Right cardiac atrium (tissue), 5 donors: ENCODE data around the gene SLC8A1. TPM values are rescaled to one million over a fixed set of nuclear protein-coding genes. Genes with fewer than 3 reads are reported as not detected.

Experiments used
- ATAC-seq, 2 donors: fragments of 200-7000 bp; cut with Tn5 transposase; one replicate each; pipeline versions ENCODE4 v1.8.0 to v1.9.1; 2020; ENCODE audit warnings: moderate library complexity in 2 of 2, mild to moderate bottlenecking in 1 of 2
- DNase-seq, 3 donors: peaks; one replicate each; pipeline ENCODE4 v3.0.0-alpha.2; 2020
- H3K27ac ChIP-seq: one replicate; pipeline ENCODE4 v1.5.1; 2013; ENCODE audit warnings: mild to moderate bottlenecking, low read length, control low read depth, moderate library complexity
- H3K27me3 ChIP-seq: one replicate; pipeline ENCODE4 v1.6.1; 2013; ENCODE audit not compliant: control insufficient read depth, insufficient read depth
- H3K4me1 ChIP-seq: one replicate; pipeline ENCODE4 v1.6.1; 2013; ENCODE audit warnings: low read length; ENCODE audit not compliant: control insufficient read depth, insufficient read depth
- H3K4me3 ChIP-seq: one replicate; pipeline ENCODE4 v1.5.1; 2013; ENCODE audit warnings: low read length, control low read depth
- H3K9me3 ChIP-seq: one replicate; pipeline ENCODE4 v1.6.1; 2013; ENCODE audit warnings: low read length; ENCODE audit not compliant: control insufficient read depth
- WGBS: extraction: QIAGEN DNeasy Blood & Tissue Kit; methylation state at CpG from one replicate; pipeline ENCODE4 v1.1.7; 2013; 5-methylcytosine and 5-hydroxymethylcytosine counted together
- intact Hi-C, 4 donors: fragments of 100-400 bp; cut with DNase I; formaldehyde crosslinking; loops; one replicate each; pipeline versions ENCODE4 v1.11.0 to v1.14.0; 2022 to 2023
- polyA plus RNA-seq: library from polyadenylated mRNA; stranded (reverse); fragments of 200-250 nt; gene quantifications from one replicate; pipeline ENCODE4 v1.2.3, GENCODE V29; 2013
- total RNA-seq, 4 donors: library from RNA; stranded (reverse); fragmentation: NEBNext Ultra II Directional; extraction: Animal tissue kit (Norgen Biotek cat#: 25700); gene quantifications; one replicate each; pipeline ENCODE4 v1.2.1, GENCODE V29; 2021
- donor health status: healthy with polysubstance abuse.
- donor health status: DM: no; HTN: yes; CAD: no.
- donor health status: DM: no; HTN: no; CAD: no.
- donor health status: DM: no; HTN: yes; CAD: no; lungs with severe emphysema.
- donor health status: DM: yes; HTN: yes; CAD: no.

The SLC8A1 gene
- total and polyA plus RNA-seq, 5 donors = 41.8 to 907 (median 790) TPM

GRCh38 chr2:40457837-40458236 is 5.9 kb upstream of the SLC8A1 start:
- Histone ChIP-seq H3K27me3 (no peaks in the 10 kb centered on the region), H3K27ac (no peak overlapping the region), H3K4me3 (no peak overlapping the region), H3K4me1 (peaks cover 9% of the 10 kb centered on the region), H3K9me3 (no peaks in the 10 kb centered on the region)
- DNase-seq (no peak), ATAC-seq (no peak)
- intact Hi-C loops = loop anchor here in 1 of 4 donors (10.0 kb wide), 1 partner anchor 97 kb away; no protein-coding TSS in a partner anchor
- WGBS = 35% methylated on average over 5 of the region's 5 CpGs

DNA sequence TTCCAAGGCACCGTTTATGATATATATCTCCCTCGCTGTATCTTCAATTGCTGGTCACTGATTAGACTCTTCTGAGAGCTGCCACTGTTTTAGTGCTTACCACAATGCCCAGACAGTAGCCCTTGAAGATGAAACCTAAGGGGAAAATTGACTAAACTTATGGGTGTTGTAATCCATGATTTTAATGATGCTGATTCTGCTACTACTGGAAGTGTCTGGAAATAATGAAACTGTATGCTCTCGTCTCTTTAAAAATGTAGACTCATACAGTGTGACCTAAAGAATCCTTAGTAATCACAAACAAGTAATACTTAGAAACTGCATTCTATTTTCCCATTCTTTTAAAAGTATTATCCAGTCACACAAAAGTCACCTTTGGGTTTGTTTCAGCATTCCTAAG is 5.5 kb upstream of the SLC8A1 start:
- H3K4me3 ChIP-seq = no peak overlapping the region
- no peaks in the 10 kb centered on the region for H3K27me3 ChIP-seq
- H3K4me1 ChIP-seq = peaks cover 9% of the 10 kb centered on the region
- H3K9me3 ChIP-seq = no peaks in the 10 kb centered on the region
- WGBS = 55% methylated on average over 3 of the region's 3 CpGs
- DNase-seq (no peak), ATAC-seq (no peak)
- intact Hi-C loops = loop anchor here in 1 of 4 donors (10.0 kb wide), 1 partner anchor 97 kb away; no protein-coding TSS in a partner anchor
- peak overlapping the region; percentile 30 for H3K27ac ChIP-seq

GRCh38 chr2:40456926-40457325 is 5.0 kb upstream of the SLC8A1 start:
- ATAC-seq (no peak), DNase-seq (no peak)
- intact Hi-C loops = loop anchor here in 1 of 4 donors (10.0 kb wide), 1 partner anchor 98 kb away; no protein-coding TSS in a partner anchor
- H3K4me3 ChIP-seq = no peak overlapping the region
- WGBS = 97% methylated on average over 2 of the region's 2 CpGs
- H3K9me3 ChIP-seq = no peaks in the 10 kb centered on the region
- H3K27ac ChIP-seq = peak overlapping the region; percentile 30
- H3K27me3 ChIP-seq = no peaks in the 10 kb centered on the region
- peaks cover 9% of the 10 kb centered on the region for H3K4me1 ChIP-seq

GRCh38 chr2:40455661-40456060 is 3.8 kb upstream of the SLC8A1 start:
- DNase-seq = peak in 2 of 3 donors; percentile 21 to 56
- WGBS = 73% methylated on average over 5 of the region's 5 CpGs
- intact Hi-C loops = loop anchor here in 1 of 4 donors (10.0 kb wide), 1 partner anchor 99 kb away; no protein-coding TSS in a partner anchor
- H3K4me1 ChIP-seq = peaks cover 9% of the 10 kb centered on the region
- no peaks in the 10 kb centered on the region for H3K27me3 ChIP-seq
- H3K9me3 ChIP-seq = no peaks in the 10 kb centered on the region
- H3K4me3 ChIP-seq = no peak overlapping the region
- H3K27ac ChIP-seq = no peak overlapping the region
- ATAC-seq = peak; percentile 38 to 43

- DNase-seq (no peak), ATAC-seq (no peak)
- intact Hi-C loops = loop anchor here in 1 of 4 donors (10.0 kb wide), 1 partner anchor 100 kb away; no protein-coding TSS in a partner anchor
- Histone ChIP-seq H3K27me3 (no peaks in the 10 kb centered on the region), H3K27ac (no peak overlapping the region), H3K4me1 (peaks cover 9% of the 10 kb centered on the region), H3K4me3 (no peak overlapping the region), H3K9me3 (no peaks in the 10 kb centered on the region)
- WGBS = 77% methylated on average over 3 of the region's 3 CpGs
Observed at GRCh38 chr2:40454321-40454720, 2.4 kb upstream of the SLC8A1 start.

- ATAC-seq = no peak
Observed at GRCh38 chr2:40452786-40453185, 896 bp upstream of the SLC8A1 start.

DNA sequence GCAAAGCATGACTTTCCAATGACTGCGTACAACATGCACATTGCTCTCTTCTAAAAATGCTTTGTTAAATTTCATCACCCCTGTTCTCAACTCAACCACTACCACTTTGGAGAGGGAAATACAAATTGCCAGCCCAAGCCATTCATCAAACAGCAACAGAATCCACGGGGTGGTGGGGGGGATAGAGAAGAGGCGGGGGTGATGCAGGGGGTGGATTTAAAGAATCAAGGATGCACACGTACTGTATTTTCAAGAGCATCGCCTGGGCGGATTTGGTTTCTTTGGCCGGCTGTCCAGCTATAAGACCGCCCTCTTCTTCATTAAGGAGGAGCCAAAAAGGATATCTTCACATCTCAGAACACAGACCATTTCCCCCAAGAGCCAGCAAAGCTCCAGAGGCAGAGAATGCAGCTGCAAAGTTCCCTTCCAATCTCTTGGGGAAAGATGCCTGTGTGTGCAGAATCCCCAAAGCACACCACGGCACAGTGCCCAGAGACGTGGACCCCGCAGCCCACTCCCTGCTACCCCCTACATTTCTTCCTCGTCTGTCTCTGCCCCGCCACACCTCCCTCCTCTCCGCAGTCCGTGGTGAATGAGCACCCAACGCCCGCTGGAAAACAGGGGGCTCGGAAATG is 977 bp downstream of the SLC8A1 start:
- Histone ChIP-seq H3K27ac (peak overlapping the region; percentile 83), H3K4me1 (peaks cover 4% of the 10 kb centered on the region), H3K4me3 (peak overlapping the region; percentile 83), H3K9me3 (no peaks in the 10 kb centered on the region), H3K27me3 (no peaks in the 10 kb centered on the region)
- intact Hi-C loops = loop anchor here in 1 of 4 donors (10.0 kb wide), 1 partner anchor 104 kb away; no protein-coding TSS in a partner anchor
- ATAC-seq (peak; percentile 67 to 73), DNase-seq (peak; percentile 20 to 60 (median 54))
- WGBS = 4% methylated on average over 18 of the region's 18 CpGs

More at GRCh38 chr2:40452786-40453185, 896 bp upstream of the SLC8A1 start:
- intact Hi-C loops = loop anchor here in 1 of 4 donors (10.0 kb wide), 1 partner anchor 102 kb away; no protein-coding TSS in a partner anchor
- no peak for DNase-seq
- Histone ChIP-seq H3K27ac (no peak overlapping the region), H3K4me3 (no peak overlapping the region), H3K9me3 (no peaks in the 10 kb centered on the region), H3K4me1 (peaks cover 4% of the 10 kb centered on the region), H3K27me3 (no peaks in the 10 kb centered on the region)
- WGBS = 73% methylated on average over 8 of the region's 8 CpGs

DNA sequence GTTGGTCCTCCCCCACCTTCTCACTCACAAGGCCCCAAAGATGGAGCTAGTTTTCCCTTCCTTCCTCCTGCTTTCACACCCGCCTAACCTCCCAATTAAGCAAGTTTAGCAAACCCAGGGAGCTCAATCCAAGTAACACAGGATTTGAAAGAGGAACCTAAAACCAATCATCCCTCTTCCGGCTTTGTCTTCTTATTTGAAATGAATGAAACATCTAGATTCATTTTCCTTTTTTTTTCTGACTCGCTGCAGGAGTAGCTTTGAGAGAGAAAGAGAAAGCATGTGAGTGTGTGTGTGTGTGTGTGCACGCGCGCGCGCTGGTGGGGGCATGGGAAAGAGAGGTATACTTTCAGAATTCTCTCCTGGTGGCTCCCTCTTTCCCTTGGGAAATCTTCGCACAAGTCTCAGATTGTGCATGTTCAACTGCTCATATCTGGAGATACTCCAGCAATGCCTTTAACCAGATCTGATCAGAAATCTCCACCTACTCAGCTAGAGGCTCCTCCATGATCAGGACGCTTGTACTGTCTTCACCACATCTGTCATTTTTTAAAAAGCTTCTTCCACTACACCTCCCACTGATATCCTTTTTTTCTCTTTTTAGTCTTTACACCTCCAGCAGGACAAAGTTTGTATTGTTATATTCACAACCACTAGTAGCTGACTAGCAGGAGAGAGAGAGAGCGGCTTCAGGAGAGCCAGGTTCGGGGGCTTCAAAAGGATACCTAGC is 1.7 kb downstream of the SLC8A1 start:
- ATAC-seq = peak; percentile 13 to 17
- WGBS = 17% methylated on average over 12 of the region's 12 CpGs
- intact Hi-C loops = loop anchor here in 1 of 4 donors (10.0 kb wide), 1 partner anchor 105 kb away; no protein-coding TSS in a partner anchor

GRCh38 chr2:40448476-40449079 is 3.3 kb downstream of the SLC8A1 start:
- no peaks in the 10 kb centered on the region for H3K27me3 ChIP-seq
- no peaks in the 10 kb centered on the region for H3K9me3 ChIP-seq
- DNase-seq (no peak), ATAC-seq (no peak)
- H3K4me1 ChIP-seq = peaks cover 4% of the 10 kb centered on the region
- H3K4me3 ChIP-seq = no peak overlapping the region
- H3K27ac ChIP-seq = no peak overlapping the region
- intact Hi-C loops = loop anchor here in 1 of 4 donors (5.0 kb wide), 1 partner anchor 104 kb away; no protein-coding TSS in a partner anchor
- 38% methylated on average over 3 of the region's 3 CpGs for WGBS

More for the DNA sequence above, 1.7 kb downstream of the SLC8A1 start:
- H3K4me1 ChIP-seq = peaks cover 4% of the 10 kb centered on the region
- H3K27ac ChIP-seq = peak overlapping the region; percentile 70
- H3K9me3 ChIP-seq = no peaks in the 10 kb centered on the region
- H3K4me3 ChIP-seq = peak overlapping the region; percentile 83
- no peaks in the 10 kb centered on the region for H3K27me3 ChIP-seq
- DNase-seq = peak; percentile 21 to 75 (median 68)

GRCh38 chr2:40445467-40445866 is 6.4 kb downstream of the SLC8A1 start:
- ATAC-seq = peak; percentile 22 to 52
- intact Hi-C loops = loop anchor here in 1 of 4 donors (5.0 kb wide), 1 partner anchor 107 kb away; no protein-coding TSS in a partner anchor

More at GRCh38 chr2:40445467-40445866, 6.4 kb downstream of the SLC8A1 start:
- no peaks in the 10 kb centered on the region for H3K27me3 ChIP-seq
- no peak for DNase-seq
- no peak overlapping the region for H3K4me3 ChIP-seq
- H3K4me1 ChIP-seq = no peaks in the 10 kb centered on the region
- H3K9me3 ChIP-seq = no peaks in the 10 kb centered on the region
- no peak overlapping the region for H3K27ac ChIP-seq
